ENCODE results near the gene B4GALT6. TPM values are rescaled to one million over a fixed set of nuclear protein-coding genes. Genes with fewer than 3 reads are reported as not detected.

The B4GALT6 gene
- polyA plus RNA-seq, 1 donor from 2014 or later, result 19.4 TPM

DNA sequence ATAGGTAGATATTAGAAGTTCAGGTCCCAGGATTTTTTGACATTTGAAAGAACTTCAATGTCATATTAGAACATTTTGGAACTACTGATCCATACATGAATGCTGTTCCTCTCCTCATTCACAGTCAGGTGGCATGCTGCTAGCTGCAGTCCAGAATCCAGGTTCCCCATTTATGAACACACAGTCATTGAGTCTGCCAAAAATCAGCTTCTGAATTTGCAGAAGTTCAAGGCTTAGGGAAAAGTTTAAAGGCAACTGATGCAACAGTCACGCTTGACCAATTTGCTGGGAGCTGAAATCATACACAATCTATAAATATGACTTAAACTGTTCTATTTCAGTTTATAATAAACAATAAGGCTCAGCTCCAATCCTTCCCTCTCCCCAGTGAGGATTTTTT is 110.0 kb downstream of the B4GALT6 start:
- Histone ChIP-seq H2AFZ (ENCODE audit: low read depth, low read length) (no peak overlapping the region), H3K9me3 (ENCODE audit: low read length) (no peaks in the 10 kb centered on the region), H4K20me1 (ENCODE audit: insufficient read depth) (no peaks in the 10 kb centered on the region), H3K9ac (ENCODE audit: low read length) (no peak overlapping the region), H3K27me3 (ENCODE audit: insufficient read depth, low read depth, low read length) (no peaks in the 10 kb centered on the region), H3K79me2 (replicated peaks; ENCODE audit: insufficient read depth, low read length) (no peaks in the 10 kb centered on the region), H3K36me3 (ENCODE audit: insufficient read depth, low read length) (no peaks in the 10 kb centered on the region), H3K9me2 (ENCODE audit: insufficient read depth, low read length) (no peaks in the 10 kb centered on the region), H3F3A (ENCODE audit: insufficient read depth, low read length, poor library complexity, severe bottlenecking) (no peaks in the 10 kb centered on the region), H3K4me3 (ENCODE audit: low read length) (no peak overlapping the region), H3K27ac (ENCODE audit: low read length) (no peak overlapping the region), H3K4me2 (ENCODE audit: low read length) (no peak overlapping the region)
- TF ChIP-seq, protein P1, sequence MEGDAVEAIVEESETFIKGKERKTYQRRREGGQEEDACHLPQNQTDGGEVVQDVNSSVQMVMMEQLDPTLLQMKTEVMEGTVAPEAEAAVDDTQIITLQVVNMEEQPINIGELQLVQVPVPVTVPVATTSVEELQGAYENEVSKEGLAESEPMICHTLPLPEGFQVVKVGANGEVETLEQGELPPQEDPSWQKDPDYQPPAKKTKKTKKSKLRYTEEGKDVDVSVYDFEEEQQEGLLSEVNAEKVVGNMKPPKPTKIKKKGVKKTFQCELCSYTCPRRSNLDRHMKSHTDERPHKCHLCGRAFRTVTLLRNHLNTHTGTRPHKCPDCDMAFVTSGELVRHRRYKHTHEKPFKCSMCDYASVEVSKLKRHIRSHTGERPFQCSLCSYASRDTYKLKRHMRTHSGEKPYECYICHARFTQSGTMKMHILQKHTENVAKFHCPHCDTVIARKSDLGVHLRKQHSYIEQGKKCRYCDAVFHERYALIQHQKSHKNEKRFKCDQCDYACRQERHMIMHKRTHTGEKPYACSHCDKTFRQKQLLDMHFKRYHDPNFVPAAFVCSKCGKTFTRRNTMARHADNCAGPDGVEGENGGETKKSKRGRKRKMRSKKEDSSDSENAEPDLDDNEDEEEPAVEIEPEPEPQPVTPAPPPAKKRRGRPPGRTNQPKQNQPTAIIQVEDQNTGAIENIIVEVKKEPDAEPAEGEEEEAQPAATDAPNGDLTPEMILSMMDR (IDR thresholded peaks at IDR 0.05; ENCODE audit: poor library complexity, severe bottlenecking), result no peak
- TF ChIP-seq SMC3 (conservative IDR thresholded peaks at IDR 0.05; ENCODE audit: poor library complexity), result no peak
- no peak for TF ChIP-seq MXI1 (conservative IDR thresholded peaks at IDR 0.05; ENCODE audit: poor library complexity, severe bottlenecking)
- no peak for TF ChIP-seq POLR2AphosphoS5 (IDR thresholded peaks at IDR 0.05)
- no peak for TF ChIP-seq TAF1 (IDR thresholded peaks at IDR 0.05; ENCODE audit: low read depth)
- TF ChIP-seq EP300 (conservative IDR thresholded peaks at IDR 0.05; ENCODE audit: poor library complexity, severe bottlenecking), result no peak
- TF ChIP-seq RAD21 (conservative IDR thresholded peaks at IDR 0.05), result no peak
- TF ChIP-seq, protein P2, sequence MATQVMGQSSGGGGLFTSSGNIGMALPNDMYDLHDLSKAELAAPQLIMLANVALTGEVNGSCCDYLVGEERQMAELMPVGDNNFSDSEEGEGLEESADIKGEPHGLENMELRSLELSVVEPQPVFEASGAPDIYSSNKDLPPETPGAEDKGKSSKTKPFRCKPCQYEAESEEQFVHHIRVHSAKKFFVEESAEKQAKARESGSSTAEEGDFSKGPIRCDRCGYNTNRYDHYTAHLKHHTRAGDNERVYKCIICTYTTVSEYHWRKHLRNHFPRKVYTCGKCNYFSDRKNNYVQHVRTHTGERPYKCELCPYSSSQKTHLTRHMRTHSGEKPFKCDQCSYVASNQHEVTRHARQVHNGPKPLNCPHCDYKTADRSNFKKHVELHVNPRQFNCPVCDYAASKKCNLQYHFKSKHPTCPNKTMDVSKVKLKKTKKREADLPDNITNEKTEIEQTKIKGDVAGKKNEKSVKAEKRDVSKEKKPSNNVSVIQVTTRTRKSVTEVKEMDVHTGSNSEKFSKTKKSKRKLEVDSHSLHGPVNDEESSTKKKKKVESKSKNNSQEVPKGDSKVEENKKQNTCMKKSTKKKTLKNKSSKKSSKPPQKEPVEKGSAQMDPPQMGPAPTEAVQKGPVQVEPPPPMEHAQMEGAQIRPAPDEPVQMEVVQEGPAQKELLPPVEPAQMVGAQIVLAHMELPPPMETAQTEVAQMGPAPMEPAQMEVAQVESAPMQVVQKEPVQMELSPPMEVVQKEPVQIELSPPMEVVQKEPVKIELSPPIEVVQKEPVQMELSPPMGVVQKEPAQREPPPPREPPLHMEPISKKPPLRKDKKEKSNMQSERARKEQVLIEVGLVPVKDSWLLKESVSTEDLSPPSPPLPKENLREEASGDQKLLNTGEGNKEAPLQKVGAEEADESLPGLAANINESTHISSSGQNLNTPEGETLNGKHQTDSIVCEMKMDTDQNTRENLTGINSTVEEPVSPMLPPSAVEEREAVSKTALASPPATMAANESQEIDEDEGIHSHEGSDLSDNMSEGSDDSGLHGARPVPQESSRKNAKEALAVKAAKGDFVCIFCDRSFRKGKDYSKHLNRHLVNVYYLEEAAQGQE (IDR thresholded peaks at IDR 0.05; ENCODE audit: borderline replicate concordance), result no peak
- no peak for TF ChIP-seq EZH2 (IDR thresholded peaks at IDR 0.05; ENCODE audit: borderline replicate concordance, insufficient read depth, low read length, poor library complexity, severe bottlenecking)

Other genes with a start within 250 kb of the B4GALT6 start
- not detected in 2 replicates for gene DSG3, start 236.8 kb downstream of the B4GALT6 start, polyA plus RNA-seq
- 0.94 and 1.1 TPM in 2 replicates for gene DSG2, start 186.4 kb downstream of the B4GALT6 start, polyA plus RNA-seq
- not detected in 2 replicates for gene TTR, start 92.7 kb downstream of the B4GALT6 start, polyA plus RNA-seq
- gene SLC25A52, start 76.3 kb upstream of the B4GALT6 start, polyA plus RNA-seq, result not detected in 2 replicates